NCI-H1930 (cell line): Measurements from ENCODE around the gene RSPH1.

Source experiments
- DNase-seq, 2 experiments: peaks; one replicate each; lab custom pipeline; 2025; lab: John Stamatoyannopoulos, UW

Gene RSPH1

DNA sequence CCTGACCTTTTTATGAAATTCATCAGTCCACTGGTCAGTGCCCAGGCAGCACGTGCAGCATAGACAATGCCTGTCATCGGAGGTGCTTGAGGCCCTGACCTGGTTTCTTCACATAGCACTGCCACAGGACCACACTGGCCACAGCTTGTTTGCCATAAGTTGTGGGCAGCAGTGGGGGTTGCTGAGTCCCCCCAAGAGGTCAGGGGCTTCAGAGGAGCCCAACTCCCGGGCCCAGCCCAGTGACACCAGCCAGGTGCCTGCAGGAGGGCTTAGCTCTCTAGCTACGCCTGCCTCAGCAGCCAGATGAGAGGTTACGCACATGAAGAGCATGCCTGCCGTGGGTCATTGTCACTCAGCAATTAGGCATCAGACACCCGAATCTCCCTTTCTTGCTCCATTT, 50.7 kb downstream of the RSPH1 start:
- no peak for DNase-seq

DNA sequence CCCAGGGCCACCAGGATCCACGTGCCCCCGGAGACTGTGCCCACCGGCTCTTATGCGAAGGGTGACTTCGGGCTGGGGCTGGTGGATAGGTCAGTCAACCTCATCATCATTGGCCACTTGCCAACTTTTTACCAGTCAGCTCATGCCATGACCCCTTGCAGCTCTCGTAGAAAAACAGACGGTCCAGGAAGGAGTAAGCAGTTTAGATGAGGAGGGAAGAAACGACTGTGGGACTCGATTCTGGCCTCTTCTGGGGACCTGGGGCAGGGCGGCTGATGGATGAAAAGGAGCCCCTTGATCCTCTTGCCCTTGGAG, 51.3 kb downstream of the RSPH1 start:
- no peak for DNase-seq

DNA sequence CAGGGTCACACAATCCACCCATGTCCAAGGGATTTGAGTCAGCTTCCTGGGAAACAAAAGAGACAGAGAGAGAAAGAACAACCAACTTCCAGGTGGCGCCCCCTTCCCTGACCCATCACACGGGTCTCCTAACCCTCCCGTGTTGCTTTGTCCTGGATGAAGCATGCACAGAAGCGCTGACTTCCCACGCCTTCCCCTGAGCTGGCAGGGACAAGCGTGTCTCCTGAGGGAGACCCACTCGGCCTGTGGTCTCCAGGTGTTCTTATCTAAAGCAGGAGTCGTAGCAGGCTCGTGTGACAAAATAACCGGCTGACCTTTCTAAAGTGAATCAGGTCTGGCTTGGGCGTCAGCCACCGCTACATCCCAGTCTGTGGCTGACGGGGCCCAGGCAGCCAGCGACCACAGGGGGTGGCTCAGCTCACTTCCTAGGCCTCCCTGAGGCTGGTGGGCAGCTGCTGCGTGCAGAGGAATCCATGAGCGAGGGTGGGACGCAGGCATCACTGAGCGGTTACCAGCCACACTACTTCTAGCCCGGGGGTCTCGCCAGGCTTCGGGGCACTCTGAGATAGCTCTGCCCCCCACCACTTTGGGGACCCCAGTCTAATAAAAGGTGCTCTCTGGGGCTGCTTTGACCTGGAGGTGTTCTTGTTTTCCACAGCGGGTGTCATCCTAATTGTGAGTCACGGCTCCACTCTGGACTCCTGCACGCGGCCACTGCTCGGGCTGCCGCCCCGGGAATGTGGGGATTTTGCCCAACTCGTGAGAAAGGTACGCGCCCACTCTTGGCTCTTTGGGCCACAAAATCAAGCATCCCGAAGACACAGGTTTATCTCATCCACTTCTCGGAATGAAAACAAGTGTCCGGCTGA, 51.9 kb downstream of the RSPH1 start:
- no peak for DNase-seq

DNA sequence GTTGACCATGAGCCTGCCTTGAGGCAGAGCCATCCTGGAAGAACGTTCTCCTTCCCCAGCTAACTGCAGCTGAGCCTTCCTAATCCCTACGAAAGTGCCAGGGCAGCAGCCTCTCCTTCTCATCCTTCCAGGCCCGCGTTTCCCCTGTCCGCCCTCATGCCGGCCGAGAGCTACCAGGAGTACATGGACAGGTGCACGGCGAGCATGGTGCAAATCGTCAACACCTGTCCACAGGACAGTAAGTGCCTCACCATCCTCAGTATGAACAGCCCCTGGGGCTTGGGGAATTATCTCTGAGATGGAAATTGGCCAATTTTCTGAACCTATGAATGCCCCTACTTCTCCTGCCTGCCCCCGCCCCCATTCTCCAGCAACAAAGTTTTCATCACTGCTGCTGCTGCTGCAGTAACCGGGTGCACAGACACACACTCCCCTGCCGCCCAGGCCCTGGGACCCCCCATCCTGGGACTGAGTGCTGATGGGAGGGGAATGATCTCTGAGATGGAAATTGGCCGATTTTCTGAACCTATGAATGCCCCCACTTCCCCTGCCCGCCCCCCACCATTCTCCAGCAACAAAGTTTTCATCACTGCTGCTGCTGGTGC, 52.7 kb downstream of the RSPH1 start:
- DNase-seq = no peak

DNA sequence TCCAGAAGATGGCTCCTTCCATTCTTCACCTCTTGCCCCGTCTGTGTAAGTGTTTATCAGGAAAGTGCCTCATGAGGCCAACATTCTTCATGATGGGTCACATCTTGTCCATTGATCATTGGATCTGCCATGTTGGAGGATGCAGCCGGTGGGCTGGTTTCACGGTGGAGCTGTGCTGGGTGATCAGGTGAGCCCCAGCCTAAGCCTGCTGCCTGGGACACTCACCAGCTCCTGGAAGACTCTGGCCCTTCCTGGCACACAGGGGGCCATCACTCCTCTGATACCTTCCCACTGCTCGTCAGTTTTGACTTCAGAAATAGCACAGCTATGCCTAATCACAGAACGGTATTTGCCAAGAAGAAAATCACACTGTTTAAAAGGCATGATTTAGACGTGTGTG, 54.1 kb downstream of the RSPH1 start:
- DNase-seq = no peak

DNA sequence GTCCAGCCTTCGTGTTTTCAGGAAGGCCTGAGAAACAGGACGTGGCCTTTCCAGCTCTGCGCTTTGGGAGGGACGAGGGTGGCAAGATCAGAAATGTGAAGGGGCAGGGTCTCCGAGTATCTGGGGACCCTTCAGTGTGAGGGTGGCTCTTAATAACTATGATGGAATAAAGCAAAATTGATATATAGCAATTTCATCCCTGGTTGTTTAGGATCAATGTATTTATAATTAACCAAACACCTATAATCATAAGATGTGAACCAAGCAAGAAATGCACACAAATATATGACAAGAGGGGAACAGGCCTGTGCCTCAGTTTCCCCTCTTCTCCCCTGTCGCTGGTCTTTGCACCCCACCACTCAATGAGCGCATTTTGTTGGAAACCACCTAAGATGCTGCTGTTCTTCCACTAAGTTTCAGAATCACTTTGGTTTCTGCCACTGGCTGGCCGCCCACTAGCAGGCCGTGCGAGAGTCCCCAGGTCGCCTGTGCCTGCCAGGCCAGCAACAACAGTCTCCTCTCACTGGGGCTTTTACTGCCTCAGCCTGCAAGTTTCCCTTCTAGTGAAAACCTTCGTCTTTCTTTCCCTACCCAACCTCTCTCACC, 55.7 kb downstream of the RSPH1 start:
- DNase-seq = no peak

DNA sequence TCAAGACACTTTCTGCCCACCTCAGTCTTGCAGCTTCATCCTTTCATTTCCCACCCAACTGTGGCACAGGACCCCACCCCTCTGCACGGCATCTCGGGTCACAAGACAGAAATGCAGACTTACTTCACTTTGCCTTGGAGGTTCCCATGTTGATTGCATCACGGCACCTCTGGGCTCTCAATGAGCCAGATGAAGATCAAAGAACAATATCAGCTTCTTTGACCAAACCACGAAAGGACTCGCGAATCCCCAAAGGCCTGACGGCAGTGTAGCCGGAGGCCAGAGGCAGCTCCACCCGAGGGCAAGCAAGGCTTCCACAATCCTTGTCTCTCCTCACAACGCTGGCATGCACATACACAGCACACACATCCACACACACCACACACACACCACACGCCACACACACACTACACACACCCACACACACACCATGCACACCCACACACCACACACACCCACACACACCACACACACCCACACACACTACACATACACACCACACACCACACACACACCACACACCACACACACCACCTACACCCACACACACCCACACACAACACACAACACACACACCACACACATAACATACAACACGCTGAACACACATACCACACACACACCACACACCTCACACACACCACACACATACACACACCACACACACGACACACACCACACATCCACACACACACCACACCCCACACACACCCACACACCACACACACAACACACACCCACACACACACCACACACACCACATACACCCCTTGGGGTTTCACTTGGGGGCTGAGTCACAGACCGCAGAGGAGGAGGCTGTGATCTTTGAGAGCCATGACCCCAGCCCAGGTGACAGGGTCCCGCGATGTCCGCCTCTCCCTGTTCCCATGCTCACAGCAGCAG, 56.5 kb downstream of the RSPH1 start:
- DNase-seq = no peak

DNA sequence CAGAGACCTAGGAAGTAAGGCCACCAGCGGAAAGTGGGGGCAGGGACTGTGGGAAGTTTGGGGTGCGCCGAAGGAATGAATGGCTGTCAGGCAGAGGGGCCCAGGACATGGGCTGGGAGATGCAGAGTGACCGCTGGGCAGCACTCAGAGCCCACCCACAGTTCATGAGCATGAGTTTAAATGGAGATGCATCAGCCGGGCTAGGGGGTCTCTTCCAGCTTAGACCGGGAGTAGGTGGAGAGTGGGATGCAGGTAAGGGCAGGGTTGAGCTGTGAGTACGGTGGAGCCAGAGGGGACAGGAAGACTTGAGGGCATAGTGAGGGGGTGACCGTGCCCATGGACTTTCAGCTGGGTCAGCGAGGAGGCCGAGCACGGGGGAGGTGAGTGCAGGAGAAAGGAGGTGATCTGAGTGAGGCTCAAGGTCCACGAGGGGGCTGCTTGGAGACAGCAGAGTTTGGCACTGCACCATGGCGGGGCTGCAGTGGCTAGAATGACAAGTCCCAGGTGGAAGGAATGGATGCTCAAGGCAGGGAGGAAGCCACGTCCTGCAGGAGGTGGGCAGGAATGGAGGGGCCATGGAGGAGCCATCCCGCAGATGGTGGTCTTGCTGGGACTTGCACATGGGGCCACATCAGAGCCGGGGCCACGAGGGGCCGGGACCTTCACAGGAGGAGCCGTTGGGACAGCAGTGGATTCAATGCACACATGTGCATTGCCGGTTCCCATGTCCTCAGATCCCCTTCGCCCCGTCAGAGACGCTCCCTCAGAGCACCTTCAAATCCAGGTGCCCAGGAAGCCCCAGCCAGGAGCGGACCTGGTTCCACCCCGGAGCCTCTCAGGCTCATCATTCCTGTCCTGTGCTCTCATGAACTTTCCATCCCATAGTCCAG, 57.5 kb downstream of the RSPH1 start:
- DNase-seq = no peak

DNA sequence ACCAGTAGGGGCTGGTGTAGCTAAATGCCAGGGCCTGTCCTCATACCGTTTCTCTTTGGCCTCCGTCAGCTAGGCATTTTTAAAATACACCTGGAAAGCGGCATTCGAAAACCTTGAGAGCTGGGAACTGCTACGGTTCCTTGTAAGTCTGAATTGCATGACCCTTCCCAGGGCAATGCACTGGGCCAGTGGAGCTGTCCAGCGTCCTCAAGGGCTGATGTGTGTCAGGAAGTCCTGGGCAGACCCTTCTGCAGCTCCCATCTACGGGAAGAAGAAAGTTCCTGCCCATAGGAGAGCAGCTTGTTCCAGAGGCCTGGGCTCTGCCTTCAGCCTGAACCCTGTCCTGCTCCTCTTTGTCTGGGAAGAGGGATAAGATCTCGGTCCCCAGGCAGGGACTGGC, 58.2 kb downstream of the RSPH1 start:
- no peak for DNase-seq

DNA sequence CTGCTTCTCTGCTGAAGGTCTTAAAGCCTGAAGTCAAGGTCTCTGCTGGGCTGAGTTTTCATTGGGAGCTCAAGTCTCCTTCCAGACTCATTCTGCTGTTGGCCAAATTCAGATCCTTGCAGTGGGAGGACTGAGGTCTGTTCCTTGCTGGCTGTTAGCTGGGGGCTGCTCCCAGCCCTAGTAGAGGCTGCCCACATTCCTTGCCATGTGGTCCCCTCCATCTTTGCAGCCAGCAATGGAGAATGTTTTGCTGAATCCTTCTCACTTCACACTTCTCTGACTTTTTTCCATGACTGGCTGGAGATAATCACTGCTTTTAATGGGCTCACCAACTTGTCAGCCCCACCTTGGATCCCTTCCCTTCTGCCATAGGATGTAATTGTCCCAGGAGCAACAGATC, 59.1 kb downstream of the RSPH1 start:
- DNase-seq = no peak

DNA sequence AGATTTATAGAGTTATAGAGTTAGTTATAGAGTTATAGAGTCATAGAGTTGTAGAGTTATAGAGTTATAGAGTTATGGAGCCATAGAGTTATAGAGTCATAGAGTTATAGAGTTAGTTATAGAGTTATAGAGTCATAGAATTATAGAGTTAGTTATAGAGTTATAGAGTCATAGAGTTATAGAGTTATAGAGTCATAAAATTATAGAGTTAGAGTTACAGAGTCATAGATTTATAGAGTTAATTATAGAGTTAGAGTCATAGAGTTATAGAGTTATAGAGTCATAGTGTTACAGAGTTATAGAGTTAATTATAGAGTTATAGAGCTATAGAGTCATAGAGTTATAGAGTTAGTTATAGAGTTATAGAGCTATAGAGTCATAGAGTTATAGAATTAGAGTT, 60.2 kb downstream of the RSPH1 start:
- no peak for DNase-seq

DNA sequence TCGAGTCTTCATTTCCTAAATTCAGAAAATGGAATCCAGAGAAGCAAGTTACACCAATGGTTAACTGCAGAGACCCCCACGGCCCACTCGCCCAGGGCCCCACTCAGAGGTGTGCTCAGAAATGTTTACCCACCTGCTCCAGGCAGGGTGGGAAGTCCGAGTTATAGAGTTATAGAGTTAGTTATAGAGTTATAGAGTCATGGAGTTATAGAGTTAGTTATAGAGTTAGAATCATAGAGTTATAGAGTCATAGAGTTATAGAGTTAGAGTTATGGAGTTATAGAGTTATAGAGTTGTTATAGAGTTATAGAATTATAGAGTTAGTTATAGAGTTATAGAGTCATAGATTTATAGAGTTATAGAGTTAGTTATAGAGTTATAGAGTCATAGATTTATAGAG, 60.6 kb downstream of the RSPH1 start:
- no peak for DNase-seq

DNA sequence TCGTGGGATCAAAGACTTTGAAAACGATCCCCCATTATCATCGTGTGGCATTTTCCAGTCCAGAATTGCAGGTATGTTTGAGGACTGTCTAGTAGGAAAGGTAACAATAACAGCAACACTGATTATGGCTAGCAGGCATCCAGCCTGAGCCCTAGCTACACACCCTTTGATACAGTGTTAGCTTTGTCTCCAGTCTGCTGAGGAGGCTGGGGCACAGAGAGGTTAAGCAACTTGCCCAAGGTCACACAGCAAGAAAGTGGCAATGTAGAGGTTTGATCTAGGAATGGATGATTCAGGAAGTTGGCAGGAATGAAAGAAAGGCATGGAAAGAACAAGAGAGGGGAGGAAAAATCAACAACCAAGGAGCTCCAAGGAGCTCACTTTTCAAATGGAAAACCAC, 61.1 kb downstream of the RSPH1 start:
- no peak for DNase-seq

DNA sequence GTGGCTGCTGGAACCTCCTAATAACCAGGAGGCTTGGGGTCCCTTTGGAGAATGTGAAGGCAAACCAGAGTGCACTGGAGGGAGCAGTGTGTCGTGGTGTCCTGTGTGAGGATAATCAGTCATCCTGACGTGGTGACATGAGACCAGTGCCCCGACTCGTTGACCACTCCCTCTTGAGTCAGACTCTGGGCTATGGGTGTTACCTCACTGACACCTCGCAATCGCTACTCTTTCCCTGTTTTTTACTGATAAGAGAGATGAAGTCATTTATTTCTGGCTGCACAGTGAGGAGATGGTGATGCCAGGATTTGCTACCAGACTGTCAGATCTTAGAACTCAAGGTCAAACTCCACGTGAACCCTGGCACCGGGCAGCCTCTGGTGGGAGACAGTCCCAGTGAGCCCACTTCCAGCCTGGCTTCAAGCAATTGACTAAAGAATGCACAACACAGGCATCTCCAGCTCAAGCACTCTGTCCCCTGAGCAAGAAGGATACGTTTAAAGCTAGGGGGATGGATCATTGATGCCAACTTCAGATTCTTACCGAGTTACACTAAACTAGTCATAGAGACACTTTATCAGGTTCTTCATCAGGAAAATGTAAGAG, 62.0 kb downstream of the RSPH1 start:
- no peak for DNase-seq

DNA sequence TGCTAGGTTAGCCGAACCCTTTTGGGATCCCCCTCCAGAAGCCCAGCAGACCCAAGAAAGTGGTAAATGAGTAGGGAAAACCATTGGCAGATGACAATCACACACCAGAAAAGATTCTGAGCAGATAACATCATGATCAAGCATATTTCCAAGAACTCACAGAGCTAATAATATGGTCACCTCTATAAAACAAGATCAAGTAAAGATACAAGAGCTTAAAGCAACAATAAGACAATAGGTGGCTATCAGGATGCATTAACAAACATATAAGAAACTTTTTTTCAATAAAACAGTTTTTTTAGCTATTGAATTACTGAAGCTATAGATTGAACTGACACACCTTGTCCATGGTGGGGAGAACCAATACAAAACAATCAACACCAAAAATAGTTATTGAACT, 63.3 kb downstream of the RSPH1 start:
- DNase-seq = no peak

DNA sequence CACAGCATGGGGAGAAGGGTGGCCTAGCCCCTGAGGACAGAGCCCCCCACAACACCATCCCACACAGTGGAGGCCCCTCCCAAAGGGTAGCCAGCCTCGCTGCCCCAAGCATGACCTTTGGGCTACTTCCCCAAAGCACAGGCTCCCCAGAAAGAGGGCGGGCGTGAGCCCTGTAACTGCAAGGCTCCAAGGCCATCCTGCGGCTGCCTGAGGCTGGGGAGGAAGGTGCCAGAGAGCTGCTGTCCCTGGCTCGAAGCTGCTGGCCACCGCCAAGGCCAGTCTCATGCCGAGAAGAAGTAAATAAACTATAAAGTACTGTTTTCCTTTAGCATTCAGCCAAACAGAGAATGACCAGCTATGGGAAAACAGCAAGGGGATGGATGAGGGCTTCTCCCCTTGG, 64.8 kb downstream of the RSPH1 start:
- no peak for DNase-seq

DNA sequence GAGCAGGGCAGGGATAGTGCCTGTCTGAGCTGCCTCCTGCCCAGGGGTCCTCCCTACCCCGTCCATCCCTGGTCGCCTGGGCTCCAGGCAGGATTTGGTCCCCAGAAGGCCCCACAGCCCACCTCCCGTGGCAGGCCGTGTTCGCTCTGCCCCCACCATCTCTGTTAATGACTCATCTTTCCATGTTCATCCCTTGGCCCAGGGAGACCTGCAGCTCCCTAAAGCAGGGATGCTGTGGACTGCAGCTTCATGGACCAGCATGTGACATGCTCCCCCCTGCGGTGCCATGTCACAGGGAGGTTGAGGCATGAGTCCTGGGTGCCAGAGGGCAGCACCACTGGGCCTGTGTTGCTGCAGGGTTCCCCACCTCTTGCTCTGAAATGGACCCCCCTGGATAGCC, 65.5 kb downstream of the RSPH1 start:
- no peak for DNase-seq

DNA sequence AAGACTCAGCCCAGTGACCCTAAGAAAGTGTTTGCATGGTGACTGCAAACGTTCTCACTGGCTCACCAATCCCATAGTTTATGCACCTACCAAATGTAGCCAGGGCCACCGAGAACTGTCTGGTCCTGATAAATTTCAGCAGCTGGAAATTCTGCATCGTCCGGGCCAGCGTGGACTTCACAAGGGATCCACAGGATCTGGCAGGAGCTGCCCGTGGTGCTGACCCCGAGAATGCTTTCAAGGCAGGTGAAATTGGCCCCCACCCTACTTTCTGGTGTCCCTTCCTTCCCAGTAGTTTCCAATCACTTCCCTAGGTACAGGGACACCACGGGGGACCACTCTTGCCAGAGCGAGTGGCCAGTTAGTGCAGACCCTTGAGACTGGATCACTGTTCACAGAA, 66.2 kb downstream of the RSPH1 start:
- DNase-seq = no peak

DNA sequence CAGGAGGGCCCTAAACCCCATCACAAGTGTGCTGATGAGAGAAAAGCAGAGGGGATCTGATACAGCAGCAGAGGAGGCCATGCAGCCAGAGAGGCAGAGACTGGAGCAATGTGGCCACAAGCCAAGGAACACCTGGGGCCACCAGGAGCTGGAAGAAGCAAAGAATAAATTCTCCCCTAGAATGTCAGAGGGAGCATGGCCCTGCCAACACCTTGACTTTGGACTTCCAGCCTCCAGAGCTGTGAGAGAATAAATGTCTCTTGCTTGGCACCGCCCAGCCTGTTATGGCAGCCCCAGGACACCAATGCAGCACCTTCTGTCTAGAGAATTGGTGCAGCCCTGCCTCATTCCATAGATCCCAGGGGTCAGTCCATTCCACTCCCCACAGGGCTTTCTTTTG, 67.0 kb downstream of the RSPH1 start:
- DNase-seq = no peak

DNA sequence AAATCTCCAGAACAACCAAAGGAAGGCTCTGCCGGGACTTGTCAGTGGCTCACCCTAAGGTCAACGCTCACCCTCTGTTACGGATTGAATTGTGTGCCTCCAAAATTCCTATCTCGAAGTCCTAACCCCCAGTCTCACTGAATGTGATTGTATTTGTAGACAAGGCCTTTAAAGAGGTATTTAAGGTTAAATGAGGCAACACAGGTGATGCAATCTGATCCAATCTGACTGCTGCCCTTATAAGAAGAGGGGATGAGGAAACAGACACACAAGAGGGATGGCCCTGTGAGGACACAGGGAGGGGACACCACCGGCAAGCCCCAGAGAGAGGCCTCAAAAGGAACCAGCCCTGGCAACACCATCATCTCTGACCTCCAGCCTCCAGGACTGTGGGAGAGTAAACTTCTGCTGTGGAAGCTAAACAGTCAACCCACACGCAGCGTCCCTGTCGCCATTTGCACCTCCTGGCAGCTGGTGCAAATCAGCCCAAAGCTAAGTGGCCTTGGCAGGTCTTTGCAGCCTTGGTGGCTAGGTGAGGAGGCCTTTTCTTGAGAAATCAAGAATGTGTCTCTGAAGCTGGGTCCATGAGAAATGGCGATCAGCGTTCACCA, 68.1 kb downstream of the RSPH1 start:
- DNase-seq = no peak
